Common myeloid progenitor, CD34-positive (primary cell): ENCODE data around the gene EEPD1.

Experiments used
- CTCF ChIA-PET: fragments of 350-600 bp; sonication (Branson Sonifier 250); formaldehyde crosslinking; loops from one replicate; lab custom pipeline; 2021; ENCODE audit warnings: antibody characterized with exemption; lab: Charles Lee
- POLR2A ChIA-PET: fragments of 350-600 bp; sonication (Branson Sonifier 250); formaldehyde crosslinking; loops from one replicate; lab custom pipeline; 2021; ENCODE audit warnings: antibody characterized with exemption; lab: Charles Lee
- DNase-seq, 3 donors: peaks; one replicate each; pipeline versions ENCODE4 v3.0.0 to v3.0.0-alpha.2; 2013
- H3K27ac ChIP-seq, 2 experiments: 1 replicate in 1 of 2; 2 replicates in 1 of 2; pipeline ENCODE4 v1.7.0; 2013; ENCODE audit warnings: inconsistent platforms in 2 of 2, low read length in 2 of 2, mild to moderate bottlenecking in 2 of 2, low read depth in 1 of 2, moderate library complexity in 1 of 2; ENCODE audit not compliant: severe bottlenecking in 2 of 2, insufficient read depth in 1 of 2, poor library complexity in 1 of 2
- H3K27me3 ChIP-seq, 5 experiments: replicated peaks in 2 of 5; 1 replicate in 3 of 5; 2 replicates in 2 of 5; pipeline versions ENCODE4 v1.6.1 to v1.7.0; 2013; ENCODE audit warnings: low read length in 4 of 5, mild to moderate bottlenecking in 2 of 5, moderate library complexity in 2 of 5, inconsistent platforms in 1 of 5; ENCODE audit not compliant: insufficient read depth in 5 of 5, control insufficient read depth in 4 of 5
- H3K36me3 ChIP-seq, 4 experiments: 1 replicate in 2 of 4; 2 replicates in 2 of 4; pipeline versions ENCODE4 v1.6.1 to v1.7.0; 2013; ENCODE audit warnings: low read length in 3 of 4, control low read depth in 1 of 4, mild to moderate bottlenecking in 1 of 4; ENCODE audit not compliant: control insufficient read depth in 4 of 4, insufficient read depth in 4 of 4
- H3K4me1 ChIP-seq, 4 experiments: 1 replicate in 3 of 4; 2 replicates in 1 of 4; pipeline versions ENCODE4 v1.6.1 to v1.7.1; 2013; ENCODE audit warnings: low read length in 3 of 4, mild to moderate bottlenecking in 3 of 4, control low read depth in 1 of 4, inconsistent platforms in 1 of 4, moderate library complexity in 1 of 4; ENCODE audit not compliant: control insufficient read depth in 4 of 4, insufficient read depth in 4 of 4; ENCODE audit errors: control extremely low read depth in 1 of 4
- H3K4me3 ChIP-seq, 7 experiments: 1 replicate in 4 of 7; 2 replicates in 3 of 7; pipeline versions ENCODE4 v1.5.1 to v1.7.0; 2013; ENCODE audit warnings: mild to moderate bottlenecking in 7 of 7, low read length in 6 of 7, moderate library complexity in 6 of 7, inconsistent platforms in 2 of 7, low read depth in 2 of 7, control low read depth in 1 of 7; ENCODE audit not compliant: insufficient read depth in 4 of 7, control insufficient read depth in 1 of 7; ENCODE audit errors: extremely low read depth in 1 of 7
- H3K9me3 ChIP-seq, 5 experiments: 1 replicate in 4 of 5; 2 replicates in 1 of 5; pipeline versions ENCODE4 v1.6.1 to v1.7.1; 2013; ENCODE audit warnings: low read length in 4 of 5, mild to moderate bottlenecking in 2 of 5, inconsistent platforms in 1 of 5, low read depth in 1 of 5, moderate library complexity in 1 of 5; ENCODE audit not compliant: control insufficient read depth in 4 of 5, insufficient read depth in 2 of 5; ENCODE audit errors: control extremely low read depth in 1 of 5
- WGBS: methylation state at CpG from one replicate; pipeline ENCODE4 v1.1.5; 2013; ENCODE audit not compliant: insufficient coverage; 5-methylcytosine and 5-hydroxymethylcytosine counted together

Gene EEPD1

GRCh38 chr7:36181668-36182067, 28.6 kb downstream of the EEPD1 start:
- Histone ChIP-seq H3K27ac (no peak overlapping the region), H3K9me3 (no peaks in the 10 kb centered on the region), H3K4me1 (peaks cover 0 to 47% (median 16%) of the 10 kb centered on the region in 4 experiments), H3K36me3 (no peaks in the 10 kb centered on the region), H3K27me3 (no peaks in the 10 kb centered on the region), H3K4me3 (no peak overlapping the region)
- ChIA-PET CTCF (interaction anchor here (1.3 to 1.6 kb wide), 2 partner anchors 26 to 55 kb away, joined by 3 read pairs; no protein-coding TSS in a partner anchor), POLR2A (no interaction called here)
- no peak for DNase-seq
- 100% methylated on average over 2 of the region's 4 CpGs for WGBS

GRCh38 chr7:36182854-36183604, 30.0 kb downstream of the EEPD1 start:
- no peaks in the 10 kb centered on the region for H3K36me3 ChIP-seq
- 83% methylated on average over 8 of the region's 13 CpGs for WGBS
- CTCF ChIA-PET, result interaction anchor here (0.7 to 1.8 kb wide), 5 partner anchors 9 to 101 kb away, joined by 3 to 6 read pairs (median 4); no protein-coding TSS in a partner anchor
- H3K4me3 ChIP-seq, result no peak overlapping the region
- H3K27me3 ChIP-seq, result no peaks in the 10 kb centered on the region
- POLR2A ChIA-PET, result interaction anchor here (0.5 kb wide), 1 partner anchor 24 kb away, joined by 4 read pairs; no protein-coding TSS in a partner anchor
- H3K9me3 ChIP-seq, result no peaks in the 10 kb centered on the region
- DNase-seq, result no peak
- H3K4me1 ChIP-seq, result peaks cover 0 to 45% (median 15%) of the 10 kb centered on the region in 4 experiments
- no peak overlapping the region for H3K27ac ChIP-seq

DNA sequence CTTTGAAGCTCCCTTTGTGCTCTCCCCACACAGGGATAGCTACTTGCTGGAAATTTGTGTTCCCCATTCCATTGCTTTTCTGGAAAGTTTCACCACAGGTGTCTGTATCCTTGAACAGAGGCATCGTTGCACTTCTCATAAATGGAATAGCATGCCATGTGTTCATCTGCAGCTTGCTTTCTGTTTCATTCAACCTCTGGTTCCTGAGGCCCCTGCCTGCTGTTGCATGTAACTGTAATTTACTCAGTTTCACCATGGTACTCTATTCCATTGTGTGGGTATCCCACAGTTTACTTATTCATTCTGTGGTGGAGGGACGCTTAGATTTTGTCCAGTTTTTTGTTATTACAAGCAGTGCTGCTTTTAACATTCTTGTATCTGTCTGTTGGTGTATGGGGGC, 32.0 kb downstream of the EEPD1 start:
- ChIA-PET CTCF (interaction anchor here (1.2 kb wide), 1 partner anchor 1502 kb away, joined by 3 read pairs; no protein-coding TSS in a partner anchor), POLR2A (no interaction called here)
- DNase-seq, result no peak
- Histone ChIP-seq H3K4me3 (no peak overlapping the region), H3K27me3 (no peaks in the 10 kb centered on the region), H3K36me3 (no peaks in the 10 kb centered on the region), H3K27ac (no peak overlapping the region), H3K4me1 (peaks cover 0 to 38% (median 13%) of the 10 kb centered on the region in 4 experiments), H3K9me3 (no peaks in the 10 kb centered on the region)
- WGBS, result 93% methylated on average over 1 of the region's 2 CpGs

- ChIA-PET CTCF (interaction anchor here (1.2 to 1.5 kb wide), 2 partner anchors 13 to 1501 kb away, joined by 3 to 7 read pairs; no protein-coding TSS in a partner anchor), POLR2A (no interaction called here)
- no peak for DNase-seq
- H3K9me3 ChIP-seq, result no peaks in the 10 kb centered on the region
- H3K4me1 ChIP-seq, result peaks cover under 1 to 38% (median 14%) of the 10 kb centered on the region in 4 experiments
- no peaks in the 10 kb centered on the region for H3K27me3 ChIP-seq
- H3K4me3 ChIP-seq, result no peak overlapping the region
- H3K36me3 ChIP-seq, result no peaks in the 10 kb centered on the region
- 98% methylated on average over 4 of the region's 7 CpGs for WGBS
- no peak overlapping the region for H3K27ac ChIP-seq
These were observed 32.7 kb downstream of the EEPD1 start for GRCh38 chr7:36185756-36186155.

GRCh38 chr7:36186359-36187121, 33.5 kb downstream of the EEPD1 start:
- Histone ChIP-seq H3K4me1 (peaks cover 7 to 44% (median 19%) of the 10 kb centered on the region in 4 experiments), H3K27ac (no peak overlapping the region), H3K4me3 (no peak overlapping the region), H3K9me3 (no peaks in the 10 kb centered on the region), H3K36me3 (no peaks in the 10 kb centered on the region), H3K27me3 (no peaks in the 10 kb centered on the region)
- 95% methylated on average over 3 of the region's 6 CpGs for WGBS
- DNase-seq, result no peak
- ChIA-PET CTCF (interaction anchor here (1.2 to 1.5 kb wide), 3 partner anchors 11 to 23 kb away, joined by 3 to 7 read pairs (median 4); no protein-coding TSS in a partner anchor), POLR2A (interaction anchor here (0.6 kb wide), 1 partner anchor 36 kb away, joined by 4 read pairs; no protein-coding TSS in a partner anchor)

DNA sequence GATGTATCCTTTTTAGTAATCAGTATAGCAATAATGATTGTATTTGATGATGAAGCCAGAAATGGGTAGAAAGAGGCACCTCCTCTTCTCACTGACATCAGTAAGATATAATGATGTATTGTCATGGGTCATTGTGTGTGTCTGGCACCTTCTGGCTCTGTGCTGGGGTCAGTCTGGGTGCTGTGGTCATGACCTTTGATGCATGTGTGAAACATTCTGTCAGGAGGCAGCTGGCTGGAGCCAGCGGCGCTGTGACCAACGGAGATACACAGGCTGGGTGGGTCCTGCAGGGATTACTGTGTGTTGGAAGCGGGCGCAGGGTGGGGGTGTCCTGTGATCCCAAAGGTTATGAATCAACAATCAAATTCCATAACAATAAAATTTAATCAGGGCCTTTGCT, 35.2 kb downstream of the EEPD1 start:
- no peak for DNase-seq
- H3K4me1 ChIP-seq, result peaks cover 11 to 52% (median 28%) of the 10 kb centered on the region in 4 experiments
- 87% methylated on average over 3 of the region's 5 CpGs for WGBS
- H3K9me3 ChIP-seq, result no peaks in the 10 kb centered on the region
- CTCF ChIA-PET, result interaction anchor here (2.6 kb wide), 1 partner anchor 8 kb away, joined by 14 read pairs; no protein-coding TSS in a partner anchor
- H3K36me3 ChIP-seq, result no peaks in the 10 kb centered on the region
- H3K27ac ChIP-seq, result no peak overlapping the region
- H3K27me3 ChIP-seq, result no peaks in the 10 kb centered on the region
- H3K4me3 ChIP-seq, result no peak overlapping the region
- POLR2A ChIA-PET, result no interaction called here
